Karpas-422 (cell line): ENCODE results near the gene CCZ1. TPM values are rescaled to one million over a fixed set of nuclear protein-coding genes. Genes with fewer than 3 reads are reported as not detected.
"Not testable (repeated sequence)": the region's sequence is repeated elsewhere in the genome, so short reads cannot be mapped to it uniquely, and the experiment has no call there.

ENCODE experiments used
- DNase-seq: peaks from one replicate; pipeline ENCODE4 v3.0.0-alpha.2; 2015
- H2AFZ ChIP-seq: fragments of 200-600 bp; sonication (generic); 2 replicates; pipeline ENCODE4 v1.6.1; 2014; ENCODE audit warnings: antibody characterized with exemption, low read length, mixed read lengths
- H3K27ac ChIP-seq: fragments of 200-600 bp; sonication (generic); 2 replicates; pipeline ENCODE4 v1.5.1; 2014; ENCODE audit warnings: mild to moderate bottlenecking, low read length, moderate library complexity
- H3K27me3 ChIP-seq: fragments of 200-600 bp; sonication (generic); 2 replicates; pipeline ENCODE4 v1.6.1; 2014; ENCODE audit warnings: low read length, mixed read lengths
- H3K36me3 ChIP-seq: fragments of 200-600 bp; sonication (generic); 2 replicates; pipeline ENCODE4 v1.6.1; 2014; ENCODE audit warnings: low read length, mixed read lengths; ENCODE audit not compliant: insufficient read depth
- H3K4me1 ChIP-seq: fragments of 200-600 bp; sonication (generic); 2 replicates; pipeline ENCODE4 v1.6.1; 2014; ENCODE audit warnings: mild to moderate bottlenecking, low read length, mixed read lengths
- H3K4me2 ChIP-seq: fragments of 200-600 bp; sonication (generic); 2 replicates; pipeline ENCODE4 v1.6.1; 2014; ENCODE audit warnings: low read length, low read depth, mild to moderate bottlenecking; ENCODE audit not compliant: poor library complexity, severe bottlenecking
- H3K4me3 ChIP-seq: fragments of 200-600 bp; sonication (generic); 2 replicates; pipeline ENCODE4 v1.5.1; 2014; ENCODE audit warnings: mild to moderate bottlenecking, antibody characterized with exemption, low read length, mixed read lengths
- H3K79me2 ChIP-seq: fragments of 200-600 bp; sonication (generic); 2 replicates; pipeline ENCODE4 v1.6.1; 2014; ENCODE audit warnings: mild to moderate bottlenecking, low read length, mixed read lengths
- H3K9ac ChIP-seq: fragments of 200-600 bp; sonication (generic); 2 replicates; pipeline ENCODE4 v1.6.0; 2014; ENCODE audit warnings: low read length
- H3K9me2 ChIP-seq: fragments of 200-600 bp; sonication (generic), shearing (Covaris generic); replicated peaks from 2 replicates; pipeline ENCODE4 v1.6.0; 2014; ENCODE audit warnings: mild to moderate bottlenecking, low read length, moderate library complexity; ENCODE audit not compliant: insufficient read depth
- H3K9me3 ChIP-seq: fragments of 300-700, 200-600 bp; sonication (generic); 2 replicates; pipeline ENCODE4 v1.6.1; 2014; ENCODE audit warnings: low read length, mixed read lengths
- H4K20me1 ChIP-seq: fragments of 200-600 bp; sonication (generic); 2 replicates; pipeline ENCODE4 v1.6.1; 2014; ENCODE audit warnings: mild to moderate bottlenecking, antibody characterized with exemption, low read length, low read depth; ENCODE audit not compliant: insufficient read depth
- total RNA-seq: library from RNA; depleted of rRNA; stranded (reverse); fragments of >200 nt; shearing (Covaris generic); gene quantifications from 2 replicates; pipeline ENCODE4 v1.2.3, GENCODE V29; 2014; ENCODE audit warnings: low replicate concordance

Gene CCZ1
- total RNA-seq, 1 experiment from 2014 or later, result 52.1 TPM

DNA sequence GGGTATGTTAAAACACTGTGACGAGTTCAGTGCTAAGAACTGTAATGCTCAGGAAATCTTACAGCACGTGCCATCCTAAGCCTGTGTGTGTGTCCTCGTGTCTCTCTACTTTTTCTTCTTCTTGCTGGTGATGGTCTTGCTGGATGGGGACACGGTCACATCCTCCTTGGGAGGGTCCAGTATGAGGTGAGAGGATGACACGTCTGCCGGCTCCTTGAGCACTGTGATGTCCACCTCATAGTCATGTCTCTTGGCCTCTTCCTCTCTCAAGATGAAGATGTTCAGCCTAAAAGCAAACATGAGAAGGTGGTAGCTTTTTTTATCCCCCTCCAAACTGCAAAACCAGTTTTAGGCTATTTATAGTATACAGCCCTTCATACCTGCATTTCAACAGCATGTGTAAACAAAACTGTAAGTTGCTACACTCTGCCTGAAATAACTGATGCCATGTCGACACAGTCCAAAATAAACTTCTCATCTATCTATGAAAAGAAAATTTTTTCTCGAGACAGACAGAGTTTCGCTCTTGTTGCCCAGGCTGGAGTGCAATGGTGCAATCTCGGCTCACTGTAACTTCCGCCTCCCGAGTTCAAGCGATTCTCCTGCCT, 27.8 kb downstream of the CCZ1 start:
- H3K4me1 ChIP-seq, DNase-seq, H3K9ac ChIP-seq, H4K20me1 ChIP-seq, H3K9me2 ChIP-seq, H3K27me3 ChIP-seq, H3K4me3 ChIP-seq, H2AFZ ChIP-seq, H3K9me3 ChIP-seq, H3K4me2 ChIP-seq, H3K36me3 ChIP-seq, H3K27ac ChIP-seq, H3K79me2 ChIP-seq: not testable (repeated sequence)

GRCh38 chr7:5930290-5930689, 31.8 kb downstream of the CCZ1 start:
- H4K20me1 ChIP-seq, H3K36me3 ChIP-seq, H3K79me2 ChIP-seq, H3K27ac ChIP-seq, H3K27me3 ChIP-seq, H3K4me1 ChIP-seq, H2AFZ ChIP-seq, H3K4me2 ChIP-seq, H3K4me3 ChIP-seq, H3K9me2 ChIP-seq, H3K9me3 ChIP-seq, DNase-seq, H3K9ac ChIP-seq: not testable (repeated sequence)

GRCh38 chr7:5931250-5931649, 32.7 kb downstream of the CCZ1 start:
- H3K9me2 ChIP-seq, H4K20me1 ChIP-seq, H3K9me3 ChIP-seq, DNase-seq, H3K27me3 ChIP-seq, H3K4me1 ChIP-seq, H3K27ac ChIP-seq, H2AFZ ChIP-seq, H3K36me3 ChIP-seq, H3K4me3 ChIP-seq, H3K4me2 ChIP-seq, H3K9ac ChIP-seq, H3K79me2 ChIP-seq: not testable (repeated sequence)

GRCh38 chr7:5931905-5932644, 33.5 kb downstream of the CCZ1 start:
- H3K4me2 ChIP-seq, H3K4me1 ChIP-seq, H3K79me2 ChIP-seq, DNase-seq, H3K27ac ChIP-seq, H3K27me3 ChIP-seq, H3K4me3 ChIP-seq, H3K9me2 ChIP-seq, H3K9ac ChIP-seq, H3K9me3 ChIP-seq, H4K20me1 ChIP-seq, H2AFZ ChIP-seq, H3K36me3 ChIP-seq: not testable (repeated sequence)

GRCh38 chr7:5934945-5935450, 36.5 kb downstream of the CCZ1 start:
- not testable (repeated sequence) for H3K4me2 ChIP-seq, H3K9ac ChIP-seq, H3K4me3 ChIP-seq, H3K79me2 ChIP-seq, H2AFZ ChIP-seq, H3K9me3 ChIP-seq, H3K36me3 ChIP-seq, H3K9me2 ChIP-seq, H4K20me1 ChIP-seq, DNase-seq, H3K27ac ChIP-seq, H3K27me3 ChIP-seq, H3K4me1 ChIP-seq

GRCh38 chr7:5963205-5963604, 64.7 kb downstream of the CCZ1 start:
- H4K20me1 ChIP-seq, H3K9me2 ChIP-seq, DNase-seq, H3K4me3 ChIP-seq, H3K4me2 ChIP-seq, H3K4me1 ChIP-seq, H2AFZ ChIP-seq, H3K79me2 ChIP-seq, H3K9ac ChIP-seq, H3K36me3 ChIP-seq, H3K27me3 ChIP-seq, H3K9me3 ChIP-seq, H3K27ac ChIP-seq: not testable (repeated sequence)

DNA sequence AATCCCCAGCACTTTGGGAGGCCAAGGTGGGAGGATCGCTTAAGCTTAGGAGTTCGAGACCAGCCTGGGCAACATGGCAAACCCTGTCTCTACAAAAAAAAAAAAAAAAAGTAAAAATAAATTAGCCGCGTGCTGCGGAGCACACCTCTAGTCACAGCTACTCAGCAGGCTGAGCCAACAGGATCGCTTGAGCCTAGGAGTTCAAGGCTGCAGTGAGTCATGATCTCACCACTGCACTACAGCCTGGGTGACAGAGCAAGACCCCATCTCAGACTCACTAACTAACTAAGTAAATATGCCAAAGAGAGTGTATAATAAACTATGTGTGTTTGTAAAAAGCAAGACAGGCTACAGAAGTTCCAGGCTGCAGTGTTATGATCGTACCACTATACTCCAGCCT, 65.3 kb downstream of the CCZ1 start:
- H3K9ac ChIP-seq, H3K4me1 ChIP-seq, H3K27me3 ChIP-seq, DNase-seq, H3K4me2 ChIP-seq, H2AFZ ChIP-seq, H3K4me3 ChIP-seq, H3K36me3 ChIP-seq, H3K27ac ChIP-seq, H3K9me2 ChIP-seq, H3K79me2 ChIP-seq, H3K9me3 ChIP-seq, H4K20me1 ChIP-seq: not testable (repeated sequence)

- H3K27ac ChIP-seq, H3K9me3 ChIP-seq, DNase-seq, H2AFZ ChIP-seq, H3K36me3 ChIP-seq, H3K79me2 ChIP-seq, H3K4me1 ChIP-seq, H4K20me1 ChIP-seq, H3K9me2 ChIP-seq, H3K4me2 ChIP-seq, H3K4me3 ChIP-seq, H3K27me3 ChIP-seq, H3K9ac ChIP-seq: not testable (repeated sequence)
These were observed 71.9 kb downstream of the CCZ1 start, which contains the start of gene RSPH10B for GRCh38 chr7:5970347-5970911. Gene RSPH10B (minus strand): TSS chr7:5970689. CDS start chr7:5967116, 3,573 bp downstream.
